CD8-positive, alpha-beta memory T cell (primary cell): ENCODE measurements around the gene COG2. TPM values are rescaled to one million over a fixed set of nuclear protein-coding genes. Genes with fewer than 3 reads are reported as not detected.

Source experiments
- CTCF ChIA-PET: fragments of 350-600 bp; sonication (Branson Sonifier 250); formaldehyde crosslinking; loops from one replicate; lab custom pipeline; 2021; ENCODE audit warnings: antibody characterized with exemption; lab: Charles Lee
- POLR2A ChIA-PET: fragments of 350-600 bp; sonication (Branson Sonifier 250); formaldehyde crosslinking; loops from one replicate; lab custom pipeline; 2021; ENCODE audit warnings: antibody characterized with exemption; lab: Charles Lee
- DNase-seq, 5 donors: peaks; one replicate each; pipeline versions ENCODE4 v3.0.0 to v3.0.0-alpha.2; 2020 to 2022; ENCODE audit warnings: mixed read lengths in 1 of 5
- H3K27ac ChIP-seq: one replicate; pipeline ENCODE4 v1.7.0; 2013; ENCODE audit warnings: low read depth, mild to moderate bottlenecking, low read length, moderate library complexity
- H3K27me3 ChIP-seq: 2 replicates; pipeline ENCODE4 v1.7.0; 2013; ENCODE audit warnings: low read length, mild to moderate bottlenecking; ENCODE audit not compliant: insufficient read depth, poor library complexity, severe bottlenecking
- H3K36me3 ChIP-seq: 2 replicates; pipeline ENCODE4 v1.7.0; 2013; ENCODE audit warnings: mild to moderate bottlenecking, low read length, moderate library complexity; ENCODE audit not compliant: insufficient read depth
- H3K4me1 ChIP-seq: 2 replicates; pipeline ENCODE4 v1.7.0; 2013; ENCODE audit warnings: mild to moderate bottlenecking, low read length, moderate library complexity; ENCODE audit not compliant: insufficient read depth
- H3K4me3 ChIP-seq: 2 replicates; pipeline ENCODE4 v1.7.0; 2013; ENCODE audit warnings: mild to moderate bottlenecking, low read length
- H3K9me3 ChIP-seq: 2 replicates; pipeline ENCODE4 v1.7.0; 2013; ENCODE audit warnings: mild to moderate bottlenecking, low read length
- H3K27ac Mint-ChIP-seq, 8 donors: one replicate each; pipeline ENCODE4 v1.8.0; 2020 to 2021; ENCODE audit warnings: mixed read lengths in 8 of 8, mild to moderate bottlenecking in 6 of 8, inconsistent platforms in 3 of 8, moderate library complexity in 3 of 8
- H3K27me3 Mint-ChIP-seq, 2 donors: one replicate each; pipeline ENCODE4 v1.8.0; 2020 to 2021; ENCODE audit warnings: mixed read lengths in 2 of 2, mild to moderate bottlenecking in 1 of 2, moderate library complexity in 1 of 2
- H3K36me3 Mint-ChIP-seq, 3 donors: one replicate each; pipeline ENCODE4 v1.8.0; 2020 to 2021; ENCODE audit warnings: mixed read lengths in 3 of 3, inconsistent platforms in 1 of 3, mild to moderate bottlenecking in 1 of 3
- H3K4me1 Mint-ChIP-seq, 3 donors: one replicate each; pipeline ENCODE4 v1.8.0; 2020 to 2021; ENCODE audit warnings: mixed read lengths in 3 of 3, inconsistent platforms in 1 of 3, mild to moderate bottlenecking in 1 of 3
- H3K4me3 Mint-ChIP-seq, 7 donors: one replicate each; pipeline ENCODE4 v1.8.0; 2020 to 2021; ENCODE audit warnings: mixed read lengths in 7 of 7, mild to moderate bottlenecking in 6 of 7, moderate library complexity in 4 of 7, inconsistent platforms in 2 of 7
- H3K9me3 Mint-ChIP-seq, 5 donors: one replicate each; pipeline ENCODE4 v1.8.0; 2020 to 2022; ENCODE audit warnings: mixed read lengths in 5 of 5, mild to moderate bottlenecking in 3 of 5, moderate library complexity in 2 of 5, inconsistent platforms in 1 of 5
- polyA plus RNA-seq: library from polyadenylated mRNA; unstranded; fragments of 300-500 nt; fragmentation: Illumina TruSeq; gene quantifications from one replicate; pipeline ENCODE4 v1.2.3, GENCODE V29; 2021
- total RNA-seq, 2 experiments: library from RNA; stranded (reverse); gene quantifications; one replicate each; pipeline ENCODE4 v1.2.3, GENCODE V29; 2021

COG2 gene
- total and polyA plus RNA-seq, 3 experiments from 2014 or later: 35.0 to 47.5 (median 45.0) TPM

- ChIA-PET POLR2A (no interaction called here), CTCF (no interaction called here)
- no peaks in the 10 kb centered on the region for H3K9me3 Mint-ChIP-seq
Observed at GRCh38 chr1:230620649-230621323, 21.5 kb upstream of the COG2 start.

DNA sequence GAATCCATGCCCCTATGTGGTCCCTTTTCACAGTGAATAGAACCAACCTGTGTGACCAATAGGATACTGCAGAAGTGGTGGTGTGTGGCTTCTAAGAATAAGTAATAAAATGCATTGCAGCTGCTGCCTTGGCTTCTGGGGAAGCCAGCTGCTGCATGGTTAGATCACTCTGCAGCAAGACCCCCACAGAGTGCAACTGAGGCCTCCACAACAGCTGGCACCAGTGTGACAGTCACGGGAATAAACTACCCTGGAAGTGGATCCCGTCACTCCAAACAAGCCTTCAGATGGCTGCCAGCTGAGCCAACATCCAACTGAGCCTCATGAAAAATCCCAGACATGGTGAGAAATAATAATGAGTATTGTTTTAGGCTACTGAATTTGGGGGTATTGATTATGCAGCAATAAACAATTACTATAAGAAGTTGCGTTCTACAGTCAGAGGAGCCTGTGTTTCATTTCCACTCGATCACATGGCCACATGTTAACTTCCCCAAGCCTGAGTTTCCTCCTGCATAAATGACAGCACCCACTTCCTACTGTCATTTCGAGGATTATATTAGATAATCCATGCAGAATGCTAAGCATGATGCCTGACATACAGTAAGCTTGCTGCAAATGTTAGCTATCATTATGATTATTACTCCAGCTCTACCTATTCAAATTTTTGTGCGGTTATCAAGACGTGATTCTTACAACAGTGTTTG lies 20.8 kb upstream of the COG2 start:
- Histone ChIP-seq H3K9me3 (no peaks in the 10 kb centered on the region), H3K27me3 (no peaks in the 10 kb centered on the region), H3K36me3 (no peaks in the 10 kb centered on the region), H3K4me3 (no peak overlapping the region), H3K27ac (no peak overlapping the region), H3K4me1 (no peaks in the 10 kb centered on the region)
- H3K4me1 Mint-ChIP-seq: no peaks in the 10 kb centered on the region
- no peak overlapping the region for H3K4me3 Mint-ChIP-seq
- H3K9me3 Mint-ChIP-seq: no peaks in the 10 kb centered on the region
- ChIA-PET CTCF (no interaction called here), POLR2A (no interaction called here)
- no peaks in the 10 kb centered on the region for H3K36me3 Mint-ChIP-seq
- H3K27me3 Mint-ChIP-seq: peaks cover 21 to 56% of the 10 kb centered on the region in 2 donors
- DNase-seq: no peak
- H3K27ac Mint-ChIP-seq: no peak overlapping the region

More at GRCh38 chr1:230620649-230621323, 21.5 kb upstream of the COG2 start:
- Histone ChIP-seq H3K36me3 (no peaks in the 10 kb centered on the region), H3K4me3 (no peak overlapping the region), H3K4me1 (no peaks in the 10 kb centered on the region), H3K27me3 (no peaks in the 10 kb centered on the region), H3K9me3 (no peaks in the 10 kb centered on the region), H3K27ac (no peak overlapping the region)
- Mint-ChIP-seq H3K4me1 (no peaks in the 10 kb centered on the region), H3K36me3 (no peaks in the 10 kb centered on the region), H3K4me3 (no peak overlapping the region), H3K27me3 (peaks cover 21 to 61% of the 10 kb centered on the region in 2 donors), H3K27ac (no peak overlapping the region)
- no peak for DNase-seq

DNA sequence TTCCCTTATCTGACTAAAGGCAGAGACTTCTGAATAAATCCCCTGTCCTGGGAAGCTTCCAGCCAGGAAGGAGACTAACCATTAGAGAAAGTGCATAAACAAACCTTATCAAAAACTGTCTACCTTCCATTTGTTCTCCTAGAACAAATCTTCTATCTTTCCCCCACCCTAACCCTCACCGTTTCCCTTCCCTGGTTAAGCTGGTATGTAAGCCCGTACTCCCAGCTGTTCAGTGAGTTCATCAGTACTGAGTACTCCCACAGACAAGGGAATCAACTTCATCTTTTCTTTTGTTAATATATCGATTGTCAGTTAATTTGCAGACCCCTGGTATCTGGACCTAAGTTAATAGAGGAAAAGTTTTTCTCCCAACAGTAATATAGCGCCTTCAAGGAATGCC lies 20.1 kb upstream of the COG2 start:
- no peak overlapping the region for H3K4me3 ChIP-seq
- CTCF ChIA-PET: no interaction called here
- Mint-ChIP-seq H3K27ac (no peak overlapping the region), H3K9me3 (no peaks in the 10 kb centered on the region), H3K27me3 (peaks cover 21 to 52% of the 10 kb centered on the region in 2 donors), H3K4me3 (no peak overlapping the region), H3K36me3 (no peaks in the 10 kb centered on the region), H3K4me1 (no peaks in the 10 kb centered on the region)
- no peak overlapping the region for H3K27ac ChIP-seq
- no peak for DNase-seq
- no peaks in the 10 kb centered on the region for H3K27me3 ChIP-seq
- H3K9me3 ChIP-seq: no peaks in the 10 kb centered on the region
- no peaks in the 10 kb centered on the region for H3K4me1 ChIP-seq
- POLR2A ChIA-PET: no interaction called here
- no peaks in the 10 kb centered on the region for H3K36me3 ChIP-seq

DNA sequence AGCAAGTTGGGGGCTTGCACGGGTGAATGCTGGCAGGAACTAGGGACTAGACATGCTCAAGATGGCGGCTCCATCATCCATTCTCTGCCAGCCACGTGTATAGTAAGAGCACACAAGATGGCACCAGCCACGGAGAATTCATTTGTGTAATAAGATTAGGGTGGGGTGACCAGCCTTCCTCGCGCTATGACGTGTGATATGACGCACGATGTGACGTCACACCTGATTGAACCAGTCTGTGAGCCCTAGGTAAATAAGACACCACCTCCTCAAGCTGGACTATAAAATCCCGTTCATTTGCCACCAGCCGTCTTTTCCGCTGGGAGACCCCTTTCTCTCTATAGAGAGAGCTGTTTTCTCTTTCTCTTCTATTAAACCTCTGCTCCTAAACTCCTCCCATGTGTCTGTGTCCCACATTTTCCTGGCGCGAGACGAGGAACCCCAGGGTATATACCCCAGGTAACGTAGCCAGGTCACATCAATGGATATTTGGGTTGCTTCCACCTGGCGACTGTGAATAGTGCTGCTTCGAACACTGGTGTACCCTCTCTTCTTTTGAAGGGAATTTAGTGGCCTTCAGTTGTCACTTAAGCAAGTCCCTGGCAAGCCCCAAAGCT lies 18.1 kb upstream of the COG2 start:
- Mint-ChIP-seq H3K9me3 (no peaks in the 10 kb centered on the region), H3K27ac (no peak overlapping the region), H3K4me1 (no peaks in the 10 kb centered on the region), H3K27me3 (peaks cover 13 to 42% of the 10 kb centered on the region in 2 donors), H3K36me3 (no peaks in the 10 kb centered on the region), H3K4me3 (no peak overlapping the region)
- POLR2A ChIA-PET: no interaction called here
- no peaks in the 10 kb centered on the region for H3K4me1 ChIP-seq
- no peak for DNase-seq
- H3K36me3 ChIP-seq: no peaks in the 10 kb centered on the region
- CTCF ChIA-PET: no interaction called here
- no peak overlapping the region for H3K4me3 ChIP-seq
- no peak overlapping the region for H3K27ac ChIP-seq
- no peaks in the 10 kb centered on the region for H3K9me3 ChIP-seq
- H3K27me3 ChIP-seq: no peaks in the 10 kb centered on the region

DNA sequence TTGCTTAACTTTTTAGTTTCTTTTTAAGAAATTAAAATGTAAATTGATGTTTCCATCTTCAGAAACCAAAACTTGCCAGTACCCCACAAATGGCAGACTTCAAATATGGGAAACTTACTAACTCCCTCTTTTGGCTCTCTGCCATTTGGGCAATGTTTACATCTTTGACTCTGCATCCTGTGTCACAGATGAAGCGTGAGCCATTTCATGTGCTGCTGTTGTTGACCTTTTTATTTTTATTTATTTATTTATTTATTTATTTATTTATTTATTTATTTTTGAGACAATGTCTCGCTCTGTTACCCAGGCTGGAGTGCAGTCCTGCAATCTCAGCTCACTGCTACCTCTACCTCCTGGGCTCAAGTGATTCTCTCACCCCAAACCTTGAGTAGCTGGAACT lies 16.0 kb upstream of the COG2 start:
- Histone ChIP-seq H3K27me3 (no peaks in the 10 kb centered on the region), H3K27ac (no peak overlapping the region), H3K36me3 (no peaks in the 10 kb centered on the region), H3K4me1 (no peaks in the 10 kb centered on the region), H3K4me3 (no peak overlapping the region), H3K9me3 (no peaks in the 10 kb centered on the region)
- H3K4me3 Mint-ChIP-seq: no peak overlapping the region
- H3K9me3 Mint-ChIP-seq: no peaks in the 10 kb centered on the region
- H3K27me3 Mint-ChIP-seq: peaks cover 11 to 36% of the 10 kb centered on the region in 2 donors
- ChIA-PET POLR2A (no interaction called here), CTCF (interaction anchor here (1.5 kb wide), 1 partner anchor 16 kb away, joined by 3 read pairs; no protein-coding TSS in a partner anchor)
- H3K27ac Mint-ChIP-seq: no peak overlapping the region
- H3K36me3 Mint-ChIP-seq: no peaks in the 10 kb centered on the region
- DNase-seq: no peak
- H3K4me1 Mint-ChIP-seq: no peaks in the 10 kb centered on the region

- ChIA-PET POLR2A (no interaction called here), CTCF (no interaction called here)
- Histone ChIP-seq H3K27me3 (no peaks in the 10 kb centered on the region), H3K27ac (no peak overlapping the region), H3K4me3 (no peak overlapping the region), H3K36me3 (no peaks in the 10 kb centered on the region), H3K4me1 (no peaks in the 10 kb centered on the region), H3K9me3 (no peaks in the 10 kb centered on the region)
- no peak for DNase-seq
- Mint-ChIP-seq H3K4me3 (no peak overlapping the region), H3K27ac (no peak overlapping the region), H3K4me1 (no peaks in the 10 kb centered on the region), H3K9me3 (no peaks in the 10 kb centered on the region), H3K27me3 (peaks cover 7 to 24% of the 10 kb centered on the region in 2 donors), H3K36me3 (no peaks in the 10 kb centered on the region)
Observed at GRCh38 chr1:230627767-230628166, 14.5 kb upstream of the COG2 start.

DNA sequence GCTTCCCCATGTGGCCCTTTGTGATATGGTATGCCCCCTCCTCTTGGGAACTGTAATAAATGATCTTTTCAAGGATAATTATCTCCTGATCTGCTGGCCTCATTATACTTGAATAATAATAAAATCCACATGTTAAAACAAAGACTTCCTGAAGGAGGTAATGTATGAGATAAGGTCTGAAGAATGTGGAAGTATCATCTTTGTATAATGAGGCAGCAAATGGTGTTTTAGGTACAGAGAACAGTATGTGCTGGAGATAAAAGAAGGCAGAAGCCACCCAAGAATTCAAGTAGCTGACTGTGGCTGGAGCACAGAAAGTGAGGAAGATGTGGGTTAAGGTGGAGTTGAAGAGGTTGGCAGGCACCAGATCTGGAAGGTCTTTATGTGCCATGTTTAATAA lies 12.8 kb upstream of the COG2 start:
- Histone ChIP-seq H3K4me1 (no peaks in the 10 kb centered on the region), H3K4me3 (no peak overlapping the region), H3K27ac (no peak overlapping the region), H3K36me3 (no peaks in the 10 kb centered on the region), H3K27me3 (no peaks in the 10 kb centered on the region), H3K9me3 (no peaks in the 10 kb centered on the region)
- no peaks in the 10 kb centered on the region for H3K4me1 Mint-ChIP-seq
- H3K36me3 Mint-ChIP-seq: no peaks in the 10 kb centered on the region
- peaks cover 4 to 12% of the 10 kb centered on the region in 2 donors for H3K27me3 Mint-ChIP-seq
- ChIA-PET POLR2A (no interaction called here), CTCF (interaction anchor here (1.0 kb wide), 1 partner anchor 12 kb away, joined by 4 read pairs; no protein-coding TSS in a partner anchor)
- no peak overlapping the region for H3K4me3 Mint-ChIP-seq
- H3K9me3 Mint-ChIP-seq: no peaks in the 10 kb centered on the region
- DNase-seq: no peak
- H3K27ac Mint-ChIP-seq: no peak overlapping the region

DNA sequence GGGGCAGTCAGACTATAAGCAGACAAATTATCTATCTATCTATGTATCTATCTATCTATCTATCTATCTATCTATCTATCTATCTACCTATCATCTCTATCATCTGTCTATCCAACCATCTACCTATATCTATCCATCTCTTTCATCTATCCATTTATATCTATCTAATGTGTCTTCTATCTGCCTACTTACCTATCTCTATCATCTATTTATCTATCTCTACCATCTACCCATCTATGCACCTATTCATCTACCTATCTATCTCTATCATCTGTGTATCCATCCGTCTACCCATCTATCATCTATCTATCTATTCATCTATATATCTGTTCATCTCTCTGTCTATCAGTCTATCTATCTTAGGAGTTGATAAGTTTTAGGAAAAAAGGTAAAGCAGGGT lies 10.8 kb upstream of the COG2 start:
- ChIA-PET CTCF (no interaction called here), POLR2A (no interaction called here)
- H3K27ac Mint-ChIP-seq: no peak overlapping the region
- H3K36me3 Mint-ChIP-seq: no peaks in the 10 kb centered on the region
- Histone ChIP-seq H3K36me3 (no peaks in the 10 kb centered on the region), H3K4me3 (no peak overlapping the region), H3K4me1 (no peaks in the 10 kb centered on the region), H3K27ac (no peak overlapping the region), H3K9me3 (no peaks in the 10 kb centered on the region), H3K27me3 (no peaks in the 10 kb centered on the region)
- H3K9me3 Mint-ChIP-seq: no peaks in the 10 kb centered on the region
- no peaks in the 10 kb centered on the region for H3K4me1 Mint-ChIP-seq
- no peak for DNase-seq
- H3K27me3 Mint-ChIP-seq: peaks cover 0 to 12% of the 10 kb centered on the region in 2 donors
- no peak overlapping the region for H3K4me3 Mint-ChIP-seq
